HG03039 (cell line): ENCODE data around the gene MIF4GD.

Experiments used
- ATAC-seq: cut with Tn5 transposase; IDR thresholded peaks from one replicate; pipeline ENCODE4 v1.9.1; 2021; ENCODE audit warnings: mild to moderate bottlenecking, moderate library complexity; ENCODE audit not compliant: unreplicated experiment

MIF4GD gene

DNA sequence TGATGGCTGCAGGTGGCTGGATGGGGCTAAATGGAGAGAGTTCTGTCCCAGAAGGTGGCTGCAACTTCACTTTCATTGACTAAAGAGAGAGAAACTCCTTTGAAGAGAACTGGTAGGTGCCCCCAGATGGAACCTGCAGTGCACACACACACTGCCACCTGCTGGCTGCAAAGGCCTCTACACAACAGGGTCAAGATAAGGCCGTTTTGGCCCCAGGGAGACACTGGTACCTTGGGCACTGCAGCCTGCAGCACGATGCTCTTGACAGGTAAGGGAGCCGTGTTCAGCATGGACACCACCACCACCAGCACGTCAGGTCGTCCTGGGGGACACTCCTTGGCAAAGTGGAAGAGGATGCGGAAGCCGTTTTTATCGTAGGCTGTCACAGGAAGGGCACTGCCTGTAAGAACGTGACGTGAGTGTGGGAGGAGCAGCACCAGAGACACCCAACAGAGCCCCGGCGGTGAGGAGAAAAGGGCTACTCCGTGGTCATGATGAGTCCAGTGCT is 32.3 kb downstream of the MIF4GD start:
- ATAC-seq = no peak

DNA sequence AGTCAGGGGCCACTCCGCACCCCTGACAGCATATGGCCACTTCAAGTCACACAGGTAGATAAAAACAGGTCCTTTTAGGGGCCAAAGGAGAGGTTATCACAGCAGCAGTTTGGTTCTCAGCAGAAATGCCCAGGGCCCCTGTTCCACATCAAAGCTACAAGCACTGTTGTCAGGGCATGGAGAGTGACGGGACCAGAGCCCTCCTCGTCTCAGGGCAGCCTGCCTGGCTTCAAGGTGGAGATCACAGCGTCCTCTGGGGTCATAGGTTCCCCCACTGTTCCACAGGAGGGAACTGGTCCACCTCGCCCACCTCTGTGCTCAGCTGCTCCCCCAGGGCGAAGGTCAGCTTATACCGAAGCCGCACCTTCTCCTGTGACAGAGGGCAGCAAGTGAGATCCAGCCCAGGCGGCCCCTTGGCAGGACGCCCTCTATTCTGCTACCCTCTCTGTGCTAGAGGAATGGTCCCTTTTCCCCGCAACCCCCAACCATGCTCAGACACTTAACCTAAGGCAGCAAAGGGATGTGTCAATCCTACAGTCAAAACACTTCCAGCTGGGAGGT is 32.9 kb downstream of the MIF4GD start:
- ATAC-seq = no peak

DNA sequence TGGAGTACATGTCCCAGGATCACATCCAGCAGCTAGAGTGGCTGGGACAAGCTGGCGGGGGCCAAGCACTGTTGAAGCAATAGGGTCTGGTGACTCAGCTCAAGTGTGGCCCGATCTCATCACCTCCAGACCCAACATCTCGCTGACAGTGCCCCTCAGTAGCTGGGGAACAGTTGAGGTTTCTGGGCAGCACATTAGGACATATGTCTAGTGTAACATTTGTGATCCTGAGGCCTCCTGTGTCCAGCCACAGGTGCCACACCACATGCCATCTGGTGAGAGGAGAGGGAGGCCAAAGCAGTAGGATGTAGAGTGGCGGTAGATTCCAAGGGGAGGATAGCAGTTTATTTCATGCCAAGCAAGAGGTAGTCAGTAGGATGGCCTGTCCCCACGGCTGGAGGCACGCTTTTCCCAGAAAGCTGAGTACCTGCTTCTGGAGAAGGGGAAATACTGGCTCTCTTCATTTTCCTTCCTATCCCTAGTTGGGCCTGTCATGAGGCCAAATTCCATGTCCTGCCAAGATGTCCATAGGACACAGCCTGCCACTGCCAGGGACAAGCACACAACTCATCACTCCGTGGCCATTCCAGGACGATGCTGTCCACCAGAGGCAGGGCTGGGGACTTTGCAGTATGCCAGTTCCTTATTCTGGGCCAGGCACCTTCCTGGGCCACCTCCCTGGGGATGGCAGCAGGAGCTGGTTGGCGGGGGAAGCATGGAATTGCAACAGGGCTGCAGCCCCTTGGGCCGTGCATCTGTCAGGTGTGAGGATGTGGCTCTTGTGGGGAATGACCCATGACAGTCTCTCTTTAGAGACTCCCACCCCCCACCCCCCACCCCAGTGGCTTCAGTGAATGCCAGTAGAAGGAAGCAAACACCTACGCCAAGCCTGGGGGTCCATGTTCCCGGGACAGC is 33.7 kb downstream of the MIF4GD start:
- ATAC-seq = no peak

DNA sequence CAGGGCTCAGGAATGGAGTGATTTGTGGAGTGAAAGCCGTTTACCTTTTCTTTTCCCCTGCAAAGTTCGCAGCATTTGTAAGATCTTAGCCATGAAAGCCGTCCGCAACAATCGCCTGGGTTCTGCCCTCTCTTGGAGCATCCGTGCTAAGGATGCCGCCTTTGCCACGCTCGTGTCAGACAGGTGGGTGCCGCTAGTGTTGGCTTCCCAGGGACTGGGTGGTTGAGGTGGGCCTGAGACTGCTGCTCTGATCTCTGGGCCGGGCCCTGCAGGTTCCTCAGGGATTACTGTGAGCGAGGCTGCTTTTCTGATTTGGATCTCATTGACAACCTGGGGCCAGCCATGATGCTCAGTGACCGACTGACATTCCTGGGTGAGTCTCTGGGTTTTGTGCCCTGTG is 38.2 kb downstream of the MIF4GD start:
- ATAC-seq = no peak

DNA sequence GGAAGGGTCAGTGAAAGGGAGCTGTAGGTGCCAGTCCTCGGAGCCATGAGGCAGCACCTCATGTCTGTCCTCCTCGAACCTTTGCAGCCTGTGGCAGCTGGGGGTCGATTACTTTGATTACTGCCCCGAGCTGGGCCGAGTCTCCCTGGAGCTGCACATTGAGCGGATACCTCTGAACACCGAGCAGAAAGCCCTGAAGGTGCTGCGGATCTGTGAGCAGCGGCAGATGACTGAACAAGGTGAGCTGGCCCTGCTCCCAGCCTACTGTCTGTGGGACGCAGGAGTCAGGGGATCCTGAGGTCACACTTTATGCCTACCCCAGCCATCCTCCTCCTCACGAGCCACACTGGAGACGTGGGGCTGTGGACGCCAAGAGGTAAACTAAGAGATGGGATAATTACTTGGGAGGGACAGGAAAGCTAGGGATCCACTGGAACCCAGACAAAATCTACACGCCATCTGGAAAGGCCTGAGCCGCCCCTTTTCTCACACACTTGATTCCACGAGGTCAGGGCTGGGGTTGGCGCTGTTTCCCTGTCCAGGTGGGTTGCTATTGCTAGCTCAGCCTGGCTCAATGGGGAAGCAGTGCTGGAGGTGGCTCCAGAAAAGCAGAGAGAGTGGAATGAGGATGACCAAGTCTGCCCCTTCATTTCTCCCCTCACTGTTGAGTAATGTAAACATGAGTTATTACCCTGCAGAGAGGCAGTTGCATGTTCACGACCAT is 39.1 kb downstream of the MIF4GD start:
- no peak for ATAC-seq

DNA sequence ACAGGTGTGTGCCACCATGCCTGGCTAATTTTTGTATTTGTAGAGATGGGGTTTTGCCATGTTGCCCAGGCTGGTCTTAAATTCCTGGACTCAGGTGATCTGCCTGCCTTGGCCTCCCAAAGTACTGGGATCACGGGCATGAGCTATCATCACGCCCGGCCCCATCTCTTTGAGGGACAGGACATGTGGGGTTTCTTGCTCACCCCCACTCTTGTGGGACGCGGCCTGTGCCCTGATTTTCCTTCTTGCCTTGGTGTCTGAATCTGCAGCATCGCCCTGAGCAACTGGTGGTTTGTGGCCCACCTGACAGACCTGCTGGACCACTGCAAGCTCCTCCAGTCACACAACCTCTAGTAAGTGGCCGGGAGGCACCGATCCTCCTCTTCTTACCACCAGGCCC is 40.0 kb downstream of the MIF4GD start:
- ATAC-seq = no peak

DNA sequence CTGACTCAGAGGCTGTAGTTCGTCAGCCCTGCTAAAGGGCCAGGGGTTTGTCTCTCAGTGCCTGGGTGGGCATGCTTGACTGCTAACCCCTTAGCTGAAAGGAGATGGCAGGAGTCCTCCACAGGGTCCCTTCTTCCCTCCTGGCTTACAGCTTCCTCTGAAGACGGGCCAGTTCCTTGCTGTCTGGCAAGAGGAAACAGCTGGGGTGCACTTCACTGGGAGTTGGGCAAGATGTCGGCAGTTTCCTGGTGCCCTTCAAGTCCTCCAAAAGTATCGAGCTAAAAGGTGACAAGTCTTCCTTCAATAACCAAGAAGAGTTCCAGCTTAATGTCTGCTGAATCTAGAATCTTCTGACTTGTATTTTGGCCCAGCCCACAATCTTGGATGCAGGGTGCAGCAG is 42.2 kb downstream of the MIF4GD start:
- no peak for ATAC-seq

DNA sequence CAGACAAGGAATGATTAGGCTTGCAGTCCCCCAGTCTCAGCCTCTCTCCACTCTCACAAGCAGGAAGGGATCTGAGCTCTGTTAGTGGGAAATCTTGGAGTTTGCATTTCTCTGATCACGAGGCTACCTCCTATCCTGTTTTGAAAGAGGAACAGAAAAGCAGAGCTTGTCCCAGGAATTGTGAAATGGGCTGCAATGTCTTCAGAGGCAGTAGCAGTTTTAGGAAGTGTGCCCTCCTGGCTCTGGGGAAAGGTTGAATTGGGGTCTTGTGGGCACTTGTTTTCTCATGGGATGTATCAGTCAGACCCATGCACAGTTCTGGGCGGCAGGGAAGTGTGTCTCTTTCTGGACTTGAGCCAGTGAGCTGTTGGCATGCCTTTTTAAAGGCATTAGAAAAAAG is 42.7 kb downstream of the MIF4GD start:
- no peak for ATAC-seq

DNA sequence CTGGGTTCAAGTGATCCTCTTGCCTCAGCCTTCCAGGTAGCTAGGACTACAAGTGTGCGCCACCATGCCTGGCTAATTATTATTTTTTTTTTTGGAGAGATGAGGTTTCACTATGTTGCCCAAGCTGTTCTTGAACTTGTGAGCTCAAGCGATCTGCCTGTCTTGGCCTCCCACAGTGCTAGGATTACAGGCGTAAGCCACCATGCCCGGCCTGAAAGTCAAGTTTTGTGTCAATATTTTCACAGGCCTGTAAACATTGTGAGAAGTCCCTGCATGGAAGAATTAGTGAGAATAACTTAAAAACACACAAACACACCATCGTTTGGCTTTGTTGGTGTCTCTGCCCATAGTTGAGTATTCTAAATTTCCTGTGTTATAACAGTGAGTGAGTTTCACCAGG is 43.3 kb downstream of the MIF4GD start:
- ATAC-seq = no peak

DNA sequence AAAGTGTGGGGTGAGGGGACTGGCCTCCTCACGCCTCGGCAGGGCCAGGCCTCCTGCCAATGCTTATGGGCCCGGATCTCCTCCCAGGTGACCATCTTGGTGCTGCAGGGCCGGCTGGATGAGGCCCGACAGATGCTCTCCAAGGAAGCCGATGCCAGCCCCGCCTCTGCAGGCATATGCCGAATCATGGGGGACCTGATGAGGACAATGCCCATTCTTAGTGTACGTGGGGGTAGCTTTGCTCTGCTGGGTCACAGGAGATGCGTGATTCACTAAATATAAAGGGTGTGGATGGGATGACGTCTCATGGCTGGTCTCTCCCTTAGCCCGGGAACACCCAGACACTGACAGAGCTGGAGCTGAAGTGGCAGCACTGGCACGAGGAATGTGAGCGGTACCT is 46.0 kb downstream of the MIF4GD start:
- ATAC-seq = no peak

DNA sequence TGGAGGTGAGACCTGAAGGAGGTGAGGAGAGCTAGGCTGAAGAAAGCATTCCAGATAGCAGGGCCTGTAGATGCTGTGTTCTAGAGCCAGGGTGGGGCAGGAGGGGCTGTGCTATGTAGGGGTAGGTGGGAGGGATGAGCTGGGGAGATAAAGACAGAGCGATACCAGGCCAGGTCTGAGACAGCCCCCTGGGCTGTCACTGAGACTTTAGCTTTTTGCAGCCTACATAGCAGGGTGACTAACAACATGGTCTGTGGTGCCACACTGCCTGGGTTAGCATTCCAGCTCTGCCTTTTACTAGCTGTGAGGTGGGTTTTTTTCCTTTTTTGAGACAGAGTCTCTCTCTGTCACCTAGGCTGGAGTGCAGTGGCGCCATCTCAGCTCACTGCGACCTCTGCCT is 51.2 kb downstream of the MIF4GD start:
- no peak for ATAC-seq

DNA sequence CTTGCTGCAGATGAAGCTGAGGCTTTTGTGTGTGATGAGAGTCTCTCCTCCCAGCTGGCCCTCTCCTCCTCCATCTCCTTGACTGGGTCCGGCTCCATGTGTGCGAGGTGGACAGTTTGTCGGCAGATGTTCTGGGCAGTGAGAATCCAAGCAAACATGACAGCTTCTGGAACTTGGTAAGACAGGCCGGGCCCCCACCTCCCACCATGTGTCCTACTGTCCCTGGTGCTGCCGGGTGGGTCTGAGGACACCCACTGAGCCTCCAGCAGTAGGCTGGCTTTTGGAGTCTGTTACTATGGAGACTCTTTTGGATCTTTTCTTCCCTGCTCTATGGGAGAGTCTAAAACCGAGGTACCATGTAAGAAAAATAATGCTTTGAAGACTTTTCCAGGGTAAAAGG is 52.9 kb downstream of the MIF4GD start:
- ATAC-seq = no peak
